ENCODE data around the gene MAPK11.

DNA sequence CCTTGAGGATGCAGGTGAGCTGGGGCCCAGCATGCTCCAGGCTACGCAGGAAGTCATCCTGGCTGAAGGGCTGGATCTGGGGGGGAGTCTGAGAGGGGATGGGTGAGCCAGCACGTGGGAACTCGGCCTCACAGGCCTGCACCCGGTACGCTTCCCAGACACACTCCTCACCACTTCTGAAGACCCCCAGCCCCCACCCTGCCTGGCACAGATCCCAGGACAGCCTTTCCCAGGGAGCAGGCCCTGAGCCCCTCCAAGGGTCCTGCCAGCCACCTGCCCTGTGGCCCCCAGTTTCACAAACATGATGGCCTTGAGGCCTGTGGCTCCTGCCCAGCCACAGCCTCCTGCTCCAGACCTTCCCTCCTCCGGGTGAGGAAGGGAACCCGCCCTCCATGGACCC, 42.8 kb upstream of the MAPK11 start:
- TF ChIP-seq, protein P1, sequence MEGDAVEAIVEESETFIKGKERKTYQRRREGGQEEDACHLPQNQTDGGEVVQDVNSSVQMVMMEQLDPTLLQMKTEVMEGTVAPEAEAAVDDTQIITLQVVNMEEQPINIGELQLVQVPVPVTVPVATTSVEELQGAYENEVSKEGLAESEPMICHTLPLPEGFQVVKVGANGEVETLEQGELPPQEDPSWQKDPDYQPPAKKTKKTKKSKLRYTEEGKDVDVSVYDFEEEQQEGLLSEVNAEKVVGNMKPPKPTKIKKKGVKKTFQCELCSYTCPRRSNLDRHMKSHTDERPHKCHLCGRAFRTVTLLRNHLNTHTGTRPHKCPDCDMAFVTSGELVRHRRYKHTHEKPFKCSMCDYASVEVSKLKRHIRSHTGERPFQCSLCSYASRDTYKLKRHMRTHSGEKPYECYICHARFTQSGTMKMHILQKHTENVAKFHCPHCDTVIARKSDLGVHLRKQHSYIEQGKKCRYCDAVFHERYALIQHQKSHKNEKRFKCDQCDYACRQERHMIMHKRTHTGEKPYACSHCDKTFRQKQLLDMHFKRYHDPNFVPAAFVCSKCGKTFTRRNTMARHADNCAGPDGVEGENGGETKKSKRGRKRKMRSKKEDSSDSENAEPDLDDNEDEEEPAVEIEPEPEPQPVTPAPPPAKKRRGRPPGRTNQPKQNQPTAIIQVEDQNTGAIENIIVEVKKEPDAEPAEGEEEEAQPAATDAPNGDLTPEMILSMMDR (conservative IDR thresholded peaks at IDR 0.05): no peak
- TF ChIP-seq ZFX (IDR thresholded peaks at IDR 0.05): no peak
